ENCODE measurements around the gene FKBP2. TPM values are rescaled to one million over a fixed set of nuclear protein-coding genes. Genes with fewer than 3 reads are reported as not detected.

Gene FKBP2
- total RNA-seq, 1 experiment from 2014 or later: 57.2 TPM

- Mint-ChIP-seq H3K4me1 (peaks cover 6% of the 10 kb centered on the region), H3K27me3 (ENCODE audit: low read depth) (no peaks in the 10 kb centered on the region), H3K4me3 (no peak overlapping the region), H3K9me3 (no peaks in the 10 kb centered on the region), H3K27ac (no peak overlapping the region; the same call in 1 of the 2 replicates), H3K36me3 (peaks cover 10% of the 10 kb centered on the region)
- no peak for TF ChIP-seq FOXP4 (CRISPR knock-in tag; IDR thresholded peaks at IDR 0.05)
- CTCF ChIA-PET: interaction anchor here (1.0 to 2.0 kb wide), 3 partner anchors 92 to 146 kb away, joined by 3 to 8 read pairs (median 6); no protein-coding TSS in a partner anchor
- no peak for ATAC-seq
- DNase-seq (ENCODE audit: low spot score): no peak
- POLR2A ChIA-PET: interaction anchor here (0.5 kb wide), 1 partner anchor 21 kb away, joined by 5 read pairs; no protein-coding TSS in a partner anchor
Measured at GRCh38 chr11:64208796-64209562, 31.9 kb upstream of the FKBP2 start.

DNA sequence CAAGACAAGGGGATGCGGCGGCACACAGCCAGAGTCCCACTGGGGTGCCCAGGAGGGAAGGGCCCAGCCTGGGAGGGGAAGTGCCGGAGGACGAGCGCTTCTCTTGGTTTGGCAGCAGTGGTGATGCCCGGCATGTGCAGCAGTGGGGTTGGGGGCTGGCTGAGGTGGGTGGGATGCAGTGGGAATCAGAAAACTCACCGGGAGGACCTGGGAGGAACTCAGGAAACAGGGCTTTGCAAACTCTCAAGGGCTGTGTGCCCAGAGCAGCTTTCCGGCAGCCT lies 31.4 kb upstream of the FKBP2 start:
- H3K27ac Mint-ChIP-seq: no peak overlapping the region
- no peaks in the 10 kb centered on the region for H3K27me3 Mint-ChIP-seq (ENCODE audit: low read depth)
- ChIA-PET CTCF (interaction anchor here (1.0 to 2.0 kb wide), 3 partner anchors 92 to 145 kb away, joined by 3 to 8 read pairs (median 6); no protein-coding TSS in a partner anchor), POLR2A (interaction anchor here (0.5 kb wide), 1 partner anchor 20 kb away, joined by 5 read pairs; no protein-coding TSS in a partner anchor)
- no peaks in the 10 kb centered on the region for H3K9me3 Mint-ChIP-seq
- no peak for DNase-seq (ENCODE audit: low spot score)
- ATAC-seq: no peak
- peaks cover 5% of the 10 kb centered on the region for H3K36me3 Mint-ChIP-seq
- TF ChIP-seq RELA (CRISPR knock-in tag; IDR thresholded peaks at IDR 0.05; ENCODE audit: borderline replicate concordance): no peak
- TF ChIP-seq, protein P1, sequence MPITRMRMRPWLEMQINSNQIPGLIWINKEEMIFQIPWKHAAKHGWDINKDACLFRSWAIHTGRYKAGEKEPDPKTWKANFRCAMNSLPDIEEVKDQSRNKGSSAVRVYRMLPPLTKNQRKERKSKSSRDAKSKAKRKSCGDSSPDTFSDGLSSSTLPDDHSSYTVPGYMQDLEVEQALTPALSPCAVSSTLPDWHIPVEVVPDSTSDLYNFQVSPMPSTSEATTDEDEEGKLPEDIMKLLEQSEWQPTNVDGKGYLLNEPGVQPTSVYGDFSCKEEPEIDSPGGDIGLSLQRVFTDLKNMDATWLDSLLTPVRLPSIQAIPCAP (CRISPR knock-in tag; IDR thresholded peaks at IDR 0.05): no peak
- no peak for TF ChIP-seq ATF3 (CRISPR knock-in tag; conservative IDR thresholded peaks at IDR 0.05)
- TF ChIP-seq TEAD1 (CRISPR knock-in tag; IDR thresholded peaks at IDR 0.05): no peak
- no peak for TF ChIP-seq NFYB (CRISPR knock-in tag; conservative IDR thresholded peaks at IDR 0.05; ENCODE audit: low read depth)
- TF ChIP-seq FOXJ3 (CRISPR knock-in tag; IDR thresholded peaks at IDR 0.05; ENCODE audit: borderline replicate concordance): no peak
- TF ChIP-seq, protein P2, sequence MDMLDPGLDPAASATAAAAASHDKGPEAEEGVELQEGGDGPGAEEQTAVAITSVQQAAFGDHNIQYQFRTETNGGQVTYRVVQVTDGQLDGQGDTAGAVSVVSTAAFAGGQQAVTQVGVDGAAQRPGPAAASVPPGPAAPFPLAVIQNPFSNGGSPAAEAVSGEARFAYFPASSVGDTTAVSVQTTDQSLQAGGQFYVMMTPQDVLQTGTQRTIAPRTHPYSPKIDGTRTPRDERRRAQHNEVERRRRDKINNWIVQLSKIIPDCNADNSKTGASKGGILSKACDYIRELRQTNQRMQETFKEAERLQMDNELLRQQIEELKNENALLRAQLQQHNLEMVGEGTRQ (CRISPR knock-in tag; IDR thresholded peaks at IDR 0.05): no peak
- TF ChIP-seq, protein P3, sequence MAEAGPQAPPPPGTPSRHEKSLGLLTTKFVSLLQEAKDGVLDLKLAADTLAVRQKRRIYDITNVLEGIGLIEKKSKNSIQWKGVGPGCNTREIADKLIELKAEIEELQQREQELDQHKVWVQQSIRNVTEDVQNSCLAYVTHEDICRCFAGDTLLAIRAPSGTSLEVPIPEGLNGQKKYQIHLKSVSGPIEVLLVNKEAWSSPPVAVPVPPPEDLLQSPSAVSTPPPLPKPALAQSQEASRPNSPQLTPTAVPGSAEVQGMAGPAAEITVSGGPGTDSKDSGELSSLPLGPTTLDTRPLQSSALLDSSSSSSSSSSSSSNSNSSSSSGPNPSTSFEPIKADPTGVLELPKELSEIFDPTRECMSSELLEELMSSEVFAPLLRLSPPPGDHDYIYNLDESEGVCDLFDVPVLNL (CRISPR knock-in tag; IDR thresholded peaks at IDR 0.05; ENCODE audit: borderline replicate concordance, low read depth): no peak
- TF ChIP-seq ZNF396 (CRISPR knock-in tag; IDR thresholded peaks at IDR 0.05; ENCODE audit: borderline replicate concordance): no peak
- TF ChIP-seq, protein P4, sequence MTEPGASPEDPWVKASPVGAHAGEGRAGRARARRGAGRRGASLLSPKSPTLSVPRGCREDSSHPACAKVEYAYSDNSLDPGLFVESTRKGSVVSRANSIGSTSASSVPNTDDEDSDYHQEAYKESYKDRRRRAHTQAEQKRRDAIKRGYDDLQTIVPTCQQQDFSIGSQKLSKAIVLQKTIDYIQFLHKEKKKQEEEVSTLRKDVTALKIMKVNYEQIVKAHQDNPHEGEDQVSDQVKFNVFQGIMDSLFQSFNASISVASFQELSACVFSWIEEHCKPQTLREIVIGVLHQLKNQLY (CRISPR knock-in tag; IDR thresholded peaks at IDR 0.05): no peak
- TF ChIP-seq RORB (CRISPR knock-in tag; IDR thresholded peaks at IDR 0.05): no peak
- no peak for TF ChIP-seq TCF7 (CRISPR knock-in tag; IDR thresholded peaks at IDR 0.05; ENCODE audit: low read depth)
- TF ChIP-seq OVOL2 (CRISPR knock-in tag; IDR thresholded peaks at IDR 0.05; ENCODE audit: borderline replicate concordance): no peak
- TF ChIP-seq GTF2I (CRISPR knock-in tag; conservative IDR thresholded peaks at IDR 0.05): no peak
- TF ChIP-seq, protein P5, sequence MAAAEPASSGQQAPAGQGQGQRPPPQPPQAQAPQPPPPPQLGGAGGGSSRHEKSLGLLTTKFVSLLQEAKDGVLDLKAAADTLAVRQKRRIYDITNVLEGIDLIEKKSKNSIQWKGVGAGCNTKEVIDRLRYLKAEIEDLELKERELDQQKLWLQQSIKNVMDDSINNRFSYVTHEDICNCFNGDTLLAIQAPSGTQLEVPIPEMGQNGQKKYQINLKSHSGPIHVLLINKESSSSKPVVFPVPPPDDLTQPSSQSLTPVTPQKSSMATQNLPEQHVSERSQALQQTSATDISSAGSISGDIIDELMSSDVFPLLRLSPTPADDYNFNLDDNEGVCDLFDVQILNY (CRISPR knock-in tag; IDR thresholded peaks at IDR 0.05): no peak
- TF ChIP-seq, protein P6, sequence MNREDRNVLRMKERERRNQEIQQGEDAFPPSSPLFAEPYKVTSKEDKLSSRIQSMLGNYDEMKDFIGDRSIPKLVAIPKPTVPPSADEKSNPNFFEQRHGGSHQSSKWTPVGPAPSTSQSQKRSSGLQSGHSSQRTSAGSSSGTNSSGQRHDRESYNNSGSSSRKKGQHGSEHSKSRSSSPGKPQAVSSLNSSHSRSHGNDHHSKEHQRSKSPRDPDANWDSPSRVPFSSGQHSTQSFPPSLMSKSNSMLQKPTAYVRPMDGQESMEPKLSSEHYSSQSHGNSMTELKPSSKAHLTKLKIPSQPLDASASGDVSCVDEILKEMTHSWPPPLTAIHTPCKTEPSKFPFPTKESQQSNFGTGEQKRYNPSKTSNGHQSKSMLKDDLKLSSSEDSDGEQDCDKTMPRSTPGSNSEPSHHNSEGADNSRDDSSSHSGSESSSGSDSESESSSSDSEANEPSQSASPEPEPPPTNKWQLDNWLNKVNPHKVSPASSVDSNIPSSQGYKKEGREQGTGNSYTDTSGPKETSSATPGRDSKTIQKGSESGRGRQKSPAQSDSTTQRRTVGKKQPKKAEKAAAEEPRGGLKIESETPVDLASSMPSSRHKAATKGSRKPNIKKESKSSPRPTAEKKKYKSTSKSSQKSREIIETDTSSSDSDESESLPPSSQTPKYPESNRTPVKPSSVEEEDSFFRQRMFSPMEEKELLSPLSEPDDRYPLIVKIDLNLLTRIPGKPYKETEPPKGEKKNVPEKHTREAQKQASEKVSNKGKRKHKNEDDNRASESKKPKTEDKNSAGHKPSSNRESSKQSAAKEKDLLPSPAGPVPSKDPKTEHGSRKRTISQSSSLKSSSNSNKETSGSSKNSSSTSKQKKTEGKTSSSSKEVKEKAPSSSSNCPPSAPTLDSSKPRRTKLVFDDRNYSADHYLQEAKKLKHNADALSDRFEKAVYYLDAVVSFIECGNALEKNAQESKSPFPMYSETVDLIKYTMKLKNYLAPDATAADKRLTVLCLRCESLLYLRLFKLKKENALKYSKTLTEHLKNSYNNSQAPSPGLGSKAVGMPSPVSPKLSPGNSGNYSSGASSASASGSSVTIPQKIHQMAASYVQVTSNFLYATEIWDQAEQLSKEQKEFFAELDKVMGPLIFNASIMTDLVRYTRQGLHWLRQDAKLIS (CRISPR knock-in tag; IDR thresholded peaks at IDR 0.05; ENCODE audit: borderline replicate concordance): no peak
- no peak for TF ChIP-seq ESRRA (CRISPR knock-in tag; IDR thresholded peaks at IDR 0.05; ENCODE audit: borderline replicate concordance)
- TF ChIP-seq, protein P7, sequence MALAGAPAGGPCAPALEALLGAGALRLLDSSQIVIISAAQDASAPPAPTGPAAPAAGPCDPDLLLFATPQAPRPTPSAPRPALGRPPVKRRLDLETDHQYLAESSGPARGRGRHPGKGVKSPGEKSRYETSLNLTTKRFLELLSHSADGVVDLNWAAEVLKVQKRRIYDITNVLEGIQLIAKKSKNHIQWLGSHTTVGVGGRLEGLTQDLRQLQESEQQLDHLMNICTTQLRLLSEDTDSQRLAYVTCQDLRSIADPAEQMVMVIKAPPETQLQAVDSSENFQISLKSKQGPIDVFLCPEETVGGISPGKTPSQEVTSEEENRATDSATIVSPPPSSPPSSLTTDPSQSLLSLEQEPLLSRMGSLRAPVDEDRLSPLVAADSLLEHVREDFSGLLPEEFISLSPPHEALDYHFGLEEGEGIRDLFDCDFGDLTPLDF (CRISPR knock-in tag; IDR thresholded peaks at IDR 0.05): no peak
- TF ChIP-seq ZNF416 (CRISPR knock-in tag; IDR thresholded peaks at IDR 0.05): no peak
- no peak for TF ChIP-seq ZNF232 (CRISPR knock-in tag; IDR thresholded peaks at IDR 0.05)
- H3K4me3 Mint-ChIP-seq: no peak overlapping the region
- peaks cover 3% of the 10 kb centered on the region for H3K4me1 Mint-ChIP-seq

Data from WTC11 (cell line).